GM12872 (cell line): Measurements from ENCODE around the gene KAT2B.

Experiments
- CTCF ChIP-seq: IDR thresholded peaks from 3 replicates; pipeline ENCODE4 v1.5.1; 2011; ENCODE audit warnings: low read depth, mild to moderate bottlenecking, low read length, moderate library complexity; ENCODE audit not compliant: insufficient read depth

The KAT2B gene

GRCh38 chr3:20013396-20013795 lies 26.9 kb upstream of the KAT2B start:
- no peak for TF ChIP-seq CTCF

GRCh38 chr3:20015525-20015924 lies 24.7 kb upstream of the KAT2B start:
- no peak for TF ChIP-seq CTCF

- no peak for TF ChIP-seq CTCF
These were observed 17.2 kb upstream of the KAT2B start for GRCh38 chr3:20022954-20023622.

- TF ChIP-seq CTCF, result no peak
These were observed 16.4 kb upstream of the KAT2B start for GRCh38 chr3:20023623-20024405.

GRCh38 chr3:20027136-20027535 lies 13.1 kb upstream of the KAT2B start:
- no peak for TF ChIP-seq CTCF

GRCh38 chr3:20028905-20029331 lies 11.3 kb upstream of the KAT2B start:
- TF ChIP-seq CTCF, result no peak

GRCh38 chr3:20035019-20035418 lies 5.2 kb upstream of the KAT2B start:
- no peak for TF ChIP-seq CTCF
